GM23338 (cell line): ENCODE data around the gene TFPT.

Experiments used
- JUNB ChIP-seq: IDR thresholded peaks from one replicate; pipeline ENCODE4 v1.6.1; 2016; ENCODE audit warnings: antibody characterized with exemption; ENCODE audit not compliant: unreplicated experiment
- POLR2AphosphoS5 ChIP-seq: IDR thresholded peaks from 2 replicates; pipeline ENCODE4 v1.6.1; 2016; ENCODE audit warnings: antibody characterized with exemption, low read depth
- TF ChIP-seq, protein P1 (sequence below), 2 experiments: fragments of 200-600 bp in 1 of 2; sonication (generic) in 1 of 2; conservative IDR thresholded peaks; 2 replicates each; pipeline versions ENCODE4 v1.5.1 to v1.6.1; 2016 to 2017; ENCODE audit warnings: antibody characterized with exemption in 2 of 2, low read depth in 2 of 2, mild to moderate bottlenecking in 2 of 2, moderate library complexity in 1 of 2

GRCh38 chr19:54069470-54069869 is 46.0 kb downstream of the TFPT start:
- TF ChIP-seq, protein P1, sequence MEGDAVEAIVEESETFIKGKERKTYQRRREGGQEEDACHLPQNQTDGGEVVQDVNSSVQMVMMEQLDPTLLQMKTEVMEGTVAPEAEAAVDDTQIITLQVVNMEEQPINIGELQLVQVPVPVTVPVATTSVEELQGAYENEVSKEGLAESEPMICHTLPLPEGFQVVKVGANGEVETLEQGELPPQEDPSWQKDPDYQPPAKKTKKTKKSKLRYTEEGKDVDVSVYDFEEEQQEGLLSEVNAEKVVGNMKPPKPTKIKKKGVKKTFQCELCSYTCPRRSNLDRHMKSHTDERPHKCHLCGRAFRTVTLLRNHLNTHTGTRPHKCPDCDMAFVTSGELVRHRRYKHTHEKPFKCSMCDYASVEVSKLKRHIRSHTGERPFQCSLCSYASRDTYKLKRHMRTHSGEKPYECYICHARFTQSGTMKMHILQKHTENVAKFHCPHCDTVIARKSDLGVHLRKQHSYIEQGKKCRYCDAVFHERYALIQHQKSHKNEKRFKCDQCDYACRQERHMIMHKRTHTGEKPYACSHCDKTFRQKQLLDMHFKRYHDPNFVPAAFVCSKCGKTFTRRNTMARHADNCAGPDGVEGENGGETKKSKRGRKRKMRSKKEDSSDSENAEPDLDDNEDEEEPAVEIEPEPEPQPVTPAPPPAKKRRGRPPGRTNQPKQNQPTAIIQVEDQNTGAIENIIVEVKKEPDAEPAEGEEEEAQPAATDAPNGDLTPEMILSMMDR (conservative IDR thresholded peaks at IDR 0.05; ENCODE audit: low read depth in 2 of 2) = no peak
- TF ChIP-seq JUNB (no peak), POLR2AphosphoS5 (no peak)
